SU-DHL-6 (cell line): ENCODE measurements around the gene CRADD.

Source experiments
- H2AFZ ChIP-seq: fragments of 200-600 bp; sonication (generic); 2 replicates; pipeline ENCODE4 v1.6.1; 2014; ENCODE audit warnings: low read depth, mild to moderate bottlenecking, moderate library complexity, mixed read lengths, antibody characterized with exemption, low read length; ENCODE audit not compliant: severe bottlenecking
- H3F3A ChIP-seq: fragments of 200-600 bp; shearing (Covaris generic); 2 replicates; pipeline ENCODE4 v1.6.0; 2016; ENCODE audit warnings: antibody characterized with exemption, mild to moderate bottlenecking; ENCODE audit not compliant: insufficient read depth
- H3K27ac ChIP-seq: fragments of 200-600 bp; sonication (generic); 2 replicates; pipeline ENCODE4 v1.5.1; 2016; ENCODE audit warnings: low read depth, mild to moderate bottlenecking, low read length, moderate library complexity, mixed read lengths
- H3K27me3 ChIP-seq: fragments of 200-600 bp; sonication (generic), shearing (Covaris generic); 2 replicates; pipeline ENCODE4 v1.6.0; 2014; ENCODE audit warnings: mild to moderate bottlenecking, low read length
- H3K36me3 ChIP-seq: fragments of 200-600 bp; sonication (generic); 2 replicates; pipeline ENCODE4 v1.6.1; 2014; ENCODE audit warnings: mild to moderate bottlenecking, low read length, mixed read lengths
- H3K4me2 ChIP-seq: fragments of 300-600, 200-600 bp; shearing (Covaris generic), sonication (generic); 2 replicates; pipeline ENCODE4 v1.6.0; 2014; ENCODE audit warnings: low read length, low read depth, mild to moderate bottlenecking; ENCODE audit not compliant: poor library complexity, severe bottlenecking
- H3K4me3 ChIP-seq: fragments of 200-600 bp; sonication (generic); 2 replicates; pipeline ENCODE4 v1.5.1; 2014; ENCODE audit warnings: antibody characterized with exemption, low read length, mild to moderate bottlenecking, mixed read lengths; ENCODE audit not compliant: insufficient read depth, poor library complexity, severe bottlenecking
- H3K79me2 ChIP-seq: fragments of 200-600 bp; sonication (generic); 2 replicates; pipeline ENCODE4 v1.6.1; 2014; ENCODE audit warnings: mild to moderate bottlenecking, low read length, moderate library complexity; ENCODE audit not compliant: insufficient read depth
- H3K9ac ChIP-seq: fragments of 200-600 bp; sonication (generic); 2 replicates; pipeline ENCODE4 v1.7.0; 2014; ENCODE audit warnings: mild to moderate bottlenecking, low read length
- H3K9me2 ChIP-seq: fragments of 200-600 bp; sonication (generic); replicated peaks from 2 replicates; pipeline ENCODE4 v1.6.1; 2014; ENCODE audit warnings: low read length; ENCODE audit not compliant: insufficient read depth
- H3K9me3 ChIP-seq: fragments of 200-600 bp; sonication (generic); 2 replicates; pipeline ENCODE4 v1.6.1; 2014; ENCODE audit warnings: low read length, mixed read lengths; ENCODE audit not compliant: insufficient read depth
- H4K20me1 ChIP-seq: fragments of 200-600 bp; sonication (generic); 2 replicates; pipeline ENCODE4 v1.6.1; 2014; ENCODE audit warnings: low read depth, mild to moderate bottlenecking, antibody characterized with exemption, low read length, moderate library complexity, mixed read lengths
- CTCF ChIP-seq: fragments of 200-600 bp; sonication (generic); IDR thresholded peaks from one replicate; pipeline ENCODE4 v1.5.1; 2017; ENCODE audit warnings: antibody characterized with exemption, mild to moderate bottlenecking, low read length, moderate library complexity; ENCODE audit not compliant: insufficient read depth, poor library complexity, severe bottlenecking
- EZH2phosphoT487 ChIP-seq: fragments of 200-600 bp; sonication (generic), shearing (Covaris generic); conservative IDR thresholded peaks from 2 replicates; pipeline ENCODE4 v1.6.1; 2018; ENCODE audit warnings: mild to moderate bottlenecking, antibody characterized with exemption, low read length, moderate library complexity, mixed read lengths

The CRADD gene

GRCh38 chr12:93785249-93786010 is 108.3 kb downstream of the CRADD start:
- Histone ChIP-seq H4K20me1 (no peaks in the 10 kb centered on the region), H3F3A (no peaks in the 10 kb centered on the region), H3K9me3 (no peaks in the 10 kb centered on the region), H3K27me3 (no peaks in the 10 kb centered on the region; the same call in 1 of the 2 replicates), H3K9ac (no peak overlapping the region), H3K4me2 (no peak overlapping the region), H3K36me3 (no peaks in the 10 kb centered on the region), H3K79me2 (no peaks in the 10 kb centered on the region), H3K27ac (no peak overlapping the region), H2AFZ (no peak overlapping the region), H3K9me2 (no peaks in the 10 kb centered on the region; the same call in 1 of the 2 replicates), H3K4me3 (no peak overlapping the region)
- no peak for TF ChIP-seq CTCF
- no peak for TF ChIP-seq EZH2phosphoT487

DNA sequence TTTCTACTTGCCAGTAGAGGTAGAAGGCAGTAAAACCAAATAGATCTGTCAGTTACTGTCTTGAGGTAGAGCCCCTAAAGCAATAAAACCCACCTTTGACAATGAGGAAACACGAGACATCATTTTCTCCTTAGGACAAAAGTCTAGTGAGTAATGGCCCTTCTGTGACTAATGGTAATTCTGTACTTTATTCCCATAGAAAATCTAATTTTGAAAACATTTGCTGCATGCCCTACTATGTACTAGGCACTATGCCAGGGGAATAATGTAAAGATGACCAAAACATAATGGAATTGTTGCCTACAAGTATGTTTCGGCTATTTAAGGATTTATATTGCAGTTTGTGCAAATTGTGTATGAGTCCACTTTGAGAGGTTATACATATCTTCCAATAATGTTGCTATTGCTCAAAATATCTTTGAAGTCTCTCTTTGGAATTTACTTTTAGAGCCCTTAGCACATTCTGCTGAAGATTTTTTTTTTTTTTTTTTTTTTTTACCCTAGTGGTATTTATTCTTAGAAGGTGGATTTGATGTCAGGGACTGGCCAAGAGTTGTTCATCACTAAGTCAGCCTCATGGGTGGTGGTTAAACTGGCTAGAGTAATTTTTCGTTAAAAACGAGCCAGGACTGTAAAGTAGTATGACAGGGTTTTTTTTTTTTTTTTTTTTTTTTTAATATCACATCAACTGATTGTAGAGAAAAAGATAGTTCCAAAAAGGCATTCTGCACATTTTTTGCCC is 109.7 kb downstream of the CRADD start:
- Histone ChIP-seq H3K4me2 (no peak overlapping the region), H3K9me2 (no peaks in the 10 kb centered on the region), H3K27ac (no peak overlapping the region), H3F3A (no peaks in the 10 kb centered on the region), H3K79me2 (no peaks in the 10 kb centered on the region), H3K9me3 (no peaks in the 10 kb centered on the region), H4K20me1 (no peaks in the 10 kb centered on the region), H3K9ac (no peak overlapping the region), H3K36me3 (no peaks in the 10 kb centered on the region), H2AFZ (no peak overlapping the region), H3K27me3 (no peaks in the 10 kb centered on the region), H3K4me3 (no peak overlapping the region)
- TF ChIP-seq CTCF = no peak
- no peak for TF ChIP-seq EZH2phosphoT487

- no peak overlapping the region for H3K27ac ChIP-seq
- no peaks in the 10 kb centered on the region for H3F3A ChIP-seq
- no peaks in the 10 kb centered on the region for H3K27me3 ChIP-seq
- no peaks in the 10 kb centered on the region for H3K36me3 ChIP-seq
- H3K4me3 ChIP-seq = no peak overlapping the region
- TF ChIP-seq EZH2phosphoT487 (no peak), CTCF (no peak)
- no peaks in the 10 kb centered on the region for H3K9me2 ChIP-seq
- H3K9ac ChIP-seq = no peak overlapping the region
- no peaks in the 10 kb centered on the region for H4K20me1 ChIP-seq
- H3K79me2 ChIP-seq = no peaks in the 10 kb centered on the region
- H3K9me3 ChIP-seq = no peaks in the 10 kb centered on the region
- H2AFZ ChIP-seq = no peak overlapping the region
- no peak overlapping the region for H3K4me2 ChIP-seq
Observed at GRCh38 chr12:93788853-93789252, 111.7 kb downstream of the CRADD start.
